22Rv1 (cell line): ENCODE data around the gene SBNO2.

ENCODE experiments used
- H3K27ac ChIP-seq: fragments of 450-650 bp; 2 replicates; pipeline ENCODE4 v1.5.1; 2017
- CTCF ChIP-seq: fragments of 450-650 bp; IDR thresholded peaks from 2 replicates; pipeline ENCODE4 v1.5.1; 2017; ENCODE audit warnings: mild to moderate bottlenecking
- ZFX ChIP-seq: fragments of 450-650 bp; IDR thresholded peaks from 2 replicates; pipeline ENCODE4 v1.6.1; 2017; ENCODE audit warnings: antibody characterized with exemption, borderline replicate concordance

Gene SBNO2

DNA sequence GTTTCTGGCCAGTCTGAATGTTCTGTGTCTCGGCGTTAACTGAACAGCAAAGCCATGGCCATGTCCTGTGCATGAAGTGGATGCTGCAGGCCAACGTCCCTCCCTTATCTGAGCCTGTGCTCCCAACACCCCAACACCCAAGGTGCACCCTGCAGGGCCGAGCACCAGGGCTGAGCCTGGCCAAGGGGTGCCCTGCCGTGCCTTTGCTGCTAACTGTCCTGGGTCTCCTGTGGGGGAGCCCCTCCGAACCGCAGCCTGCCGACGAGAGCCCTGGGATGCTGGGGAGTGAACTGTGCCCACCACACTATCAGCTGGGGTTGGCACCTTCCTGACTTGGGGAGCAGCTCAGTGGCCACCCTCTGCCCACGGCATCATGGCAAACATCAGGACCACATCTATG lies 52.7 kb downstream of the SBNO2 start:
- H3K27ac ChIP-seq = no peak overlapping the region
- TF ChIP-seq CTCF = no peak
- no peak for TF ChIP-seq ZFX

DNA sequence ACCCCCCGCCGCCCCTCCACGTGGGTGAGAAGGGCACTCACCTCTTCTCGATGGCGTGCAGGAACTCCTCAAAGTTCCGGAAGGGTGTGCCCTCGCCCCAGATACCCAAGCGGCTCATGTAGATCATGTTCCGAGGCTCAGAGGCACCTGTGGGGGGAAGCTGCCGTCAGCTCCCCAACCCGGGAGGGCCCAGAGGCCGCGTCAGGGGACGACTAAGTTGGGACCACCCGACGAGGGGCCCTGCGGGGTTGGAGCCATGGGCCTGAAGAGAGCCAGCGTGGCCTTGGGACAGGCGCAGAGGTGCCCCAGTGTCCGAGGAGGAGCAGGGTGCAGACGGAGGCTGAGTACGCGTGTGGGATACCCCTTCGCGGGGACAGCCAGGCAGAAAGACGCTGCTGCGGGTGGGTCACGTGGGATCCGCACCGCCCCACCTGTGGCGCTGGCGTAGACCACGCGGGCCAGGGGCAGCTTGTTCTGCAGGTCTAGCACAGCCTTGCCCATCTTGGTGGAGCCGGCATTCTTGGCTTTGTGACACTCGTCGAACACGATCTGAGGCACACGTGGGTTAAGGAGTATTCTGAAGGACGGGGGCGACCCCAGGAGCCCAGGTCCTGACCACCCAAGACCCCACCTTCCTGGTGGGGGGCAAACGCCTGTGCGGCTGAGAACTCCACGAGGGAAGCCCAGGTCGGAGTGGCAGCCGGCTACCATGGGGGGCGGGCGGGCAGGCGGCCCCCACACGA lies 54.4 kb downstream of the SBNO2 start:
- H3K27ac ChIP-seq = no peak overlapping the region
- no peak for TF ChIP-seq CTCF
- no peak for TF ChIP-seq ZFX

GRCh38 chr19:1118999-1119398 lies 55.1 kb downstream of the SBNO2 start:
- TF ChIP-seq CTCF = no peak
- TF ChIP-seq ZFX = no peak
- H3K27ac ChIP-seq = no peak overlapping the region

DNA sequence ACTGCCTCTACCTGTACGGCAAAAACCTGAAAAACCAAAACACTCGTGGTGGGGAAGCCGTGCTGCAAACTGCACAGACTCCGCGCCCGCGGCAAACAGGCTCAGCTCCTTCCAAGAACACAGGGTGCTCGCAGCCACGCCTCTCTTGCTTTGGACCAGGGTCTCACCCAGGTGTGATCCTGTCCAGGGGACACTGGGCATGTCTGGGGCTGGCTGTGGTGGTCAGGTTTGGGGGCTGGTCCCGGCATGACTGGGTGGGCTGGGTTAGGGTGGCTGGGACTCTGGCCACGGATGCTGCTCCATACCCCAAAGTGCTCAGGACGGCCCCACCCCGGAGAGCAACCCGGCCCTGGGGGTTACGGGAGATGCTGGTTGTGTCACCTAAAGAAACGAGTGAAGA lies 56.4 kb downstream of the SBNO2 start:
- TF ChIP-seq CTCF = no peak
- no peak for TF ChIP-seq ZFX
- peak overlapping the region; percentile 98 for H3K27ac ChIP-seq

- peak overlapping the region; percentile 98 for H3K27ac ChIP-seq
- no peak for TF ChIP-seq ZFX
- no peak for TF ChIP-seq CTCF
These were observed 57.1 kb downstream of the SBNO2 start for GRCh38 chr19:1116726-1117581.

- no peak for TF ChIP-seq ZFX
- no peak for TF ChIP-seq CTCF
- H3K27ac ChIP-seq = peak overlapping the region; percentile 98
These were observed 58.2 kb downstream of the SBNO2 start for GRCh38 chr19:1115646-1116420.

DNA sequence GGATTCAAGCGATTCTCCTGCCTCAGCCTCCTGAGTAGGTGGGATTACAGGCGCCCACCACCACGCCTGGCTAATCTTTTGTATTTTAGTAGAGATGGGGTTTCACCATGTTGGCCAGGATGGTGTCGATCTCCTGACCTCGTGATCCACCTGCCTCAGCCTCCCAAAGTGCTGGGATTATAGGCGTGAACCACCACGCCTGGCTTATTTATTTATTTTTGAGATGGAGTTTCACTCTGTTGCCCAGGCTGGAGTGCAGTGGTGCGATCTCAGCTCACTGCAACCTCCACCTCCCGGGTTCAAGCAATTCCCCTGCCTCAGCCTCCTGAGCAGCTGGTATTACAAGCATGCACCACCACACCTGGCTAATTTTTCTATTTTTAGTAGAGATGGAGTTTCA lies 59.3 kb downstream of the SBNO2 start:
- H3K27ac ChIP-seq = peak overlapping the region; percentile 98
